Uterus (tissue), 4 donors: ENCODE results near the gene QSOX2. TPM values are rescaled to one million over a fixed set of nuclear protein-coding genes. Genes with fewer than 3 reads are reported as not detected.

Source experiments
- DNase-seq, 2 donors: peaks; one replicate each; pipeline ENCODE4 v3.0.0-alpha.2; 2019 to 2020
- H3K27ac ChIP-seq, 2 donors: fragments of 200-600 bp; sonication (generic); 1 replicate in 1 of 2; 2 replicates in 1 of 2; pipeline ENCODE4 v1.5.1; 2016 to 2018
- H3K27me3 ChIP-seq, 2 donors: fragments of 200-600 bp; sonication (generic); one replicate each; pipeline ENCODE4 v1.5.1; 2018 to 2019; ENCODE audit warnings: control low read depth in 1 of 2
- H3K36me3 ChIP-seq, 2 donors: fragments of 200-600 bp; sonication (generic); one replicate each; pipeline ENCODE4 v1.5.1; 2019; ENCODE audit warnings: control low read depth in 1 of 2
- H3K4me1 ChIP-seq, 2 donors: fragments of 200-600 bp; sonication (generic); one replicate each; pipeline ENCODE4 v1.5.1; 2018 to 2019; ENCODE audit warnings: control low read depth in 1 of 2
- H3K4me3 ChIP-seq, 2 donors: fragments of 200-600 bp; sonication (generic); 1 replicate in 1 of 2; 2 replicates in 1 of 2; pipeline ENCODE4 v1.5.1; 2018 to 2019; ENCODE audit warnings: mild to moderate bottlenecking in 1 of 2
- H3K9me3 ChIP-seq, 2 donors: fragments of 200-600 bp; sonication (generic); one replicate each; pipeline ENCODE4 v1.5.1; 2019; ENCODE audit warnings: control low read depth in 1 of 2
- CTCF ChIP-seq, 4 experiments: fragments of 200-600 bp in 2 of 4; fragments of 450-650 bp in 2 of 4; sonication (generic) in 2 of 4; IDR thresholded peaks; one replicate each; pipeline ENCODE4 v1.5.1; 2016 to 2019; ENCODE audit warnings: antibody characterized with exemption in 4 of 4, mild to moderate bottlenecking in 2 of 4, moderate library complexity in 1 of 4
- POLR2A ChIP-seq, 2 donors: fragments of 450-650 bp; IDR thresholded peaks; one replicate each; pipeline ENCODE4 v1.6.1; 2016; ENCODE audit warnings: antibody characterized with exemption in 2 of 2, mild to moderate bottlenecking in 1 of 2, moderate library complexity in 1 of 2
- intact Hi-C: fragments of 100-400 bp; cut with DNase I; formaldehyde crosslinking; loops from one replicate; pipeline ENCODE4 v1.15.1; 2023; ENCODE audit warnings: low total_unique reads
- total RNA-seq, 4 donors: library from RNA; depleted of rRNA in 3 of 4; stranded (reverse); fragments of >200 nt in 3 of 4; gene quantifications; one replicate each; pipeline versions ENCODE4 v1.1.0 to v1.2.4, GENCODE V29; 2014 to 2023
- donor health status: DM: yes; HTN: yes; CAD: no.

QSOX2 gene
- total RNA-seq, 4 donors from 2014 or later = 5.6 to 13.1 (median 9.2) TPM

DNA sequence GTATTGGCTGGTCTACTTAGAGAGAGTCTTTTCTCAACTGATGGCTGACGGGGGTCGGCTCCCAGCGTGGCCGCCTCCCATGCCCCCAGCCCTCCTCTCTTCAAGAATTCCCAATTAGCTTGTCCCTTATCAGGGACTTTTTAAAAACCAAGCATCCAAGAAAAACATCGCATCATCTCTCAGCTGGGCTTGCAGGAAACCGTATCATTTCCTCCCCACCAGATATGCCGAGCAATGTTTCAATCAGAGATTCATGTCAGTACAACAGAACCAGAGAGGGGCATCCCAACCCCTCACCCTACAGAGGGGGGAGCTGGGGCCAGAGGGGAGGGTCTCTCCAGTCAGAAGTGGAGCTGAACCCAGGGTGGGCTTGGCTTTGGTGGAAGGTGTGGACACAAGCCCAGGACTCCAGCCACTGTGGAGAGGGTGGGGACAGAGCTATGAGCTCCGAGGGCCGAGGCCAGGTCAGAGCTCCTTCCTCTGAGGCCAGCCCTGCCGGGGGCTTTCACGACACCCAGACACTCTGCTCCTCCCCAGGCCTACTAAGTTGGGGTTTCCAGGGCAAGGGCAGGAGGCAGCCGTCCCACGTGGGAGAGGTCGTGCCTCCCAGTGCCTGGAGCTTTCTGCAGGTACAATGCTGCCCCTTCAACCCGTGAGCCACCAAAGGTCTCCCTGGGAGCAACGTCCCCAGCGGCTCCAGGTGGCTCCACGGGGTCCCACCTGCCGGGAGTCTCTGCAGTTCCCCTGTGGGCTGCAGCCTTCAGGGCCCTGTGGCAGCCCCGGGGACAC lies 87.9 kb downstream of the QSOX2 start:
- intact Hi-C loops = no loop called here
- H3K4me1 ChIP-seq = no peaks in the 10 kb centered on the region
- no peak for DNase-seq
- H3K4me3 ChIP-seq = no peak overlapping the region
- peaks cover 3 to 4% of the 10 kb centered on the region in 2 donors for H3K27me3 ChIP-seq
- no peak for TF ChIP-seq POLR2A (IDR thresholded peaks at IDR 0.05)
- TF ChIP-seq CTCF (IDR thresholded peaks at IDR 0.05) = no peak
- no peaks in the 10 kb centered on the region for H3K9me3 ChIP-seq
- H3K36me3 ChIP-seq = no peaks in the 10 kb centered on the region
- no peak overlapping the region for H3K27ac ChIP-seq

Other genes starting within 250 kb of the QSOX2 start
- 10 to 100 TPM in 3 of 4 donors, 1 to 10 TPM in 1; 8.2 to 57.5 (median 19.1) TPM for gene NACC2, start 150.5 kb downstream of the QSOX2 start, total RNA-seq
- gene TMEM250, start 126.9 kb downstream of the QSOX2 start, total RNA-seq = 10 to 100 TPM; 14.7 to 42.0 (median 28.0) TPM
- gene LHX3, start 40.7 kb downstream of the QSOX2 start, total RNA-seq = not detected
- 1 to 10 TPM in 2 of 4 donors, under 1 TPM in 2; 0.27 to 5.1 (median 2.2) TPM for gene CCDC187, start 58.3 kb upstream of the QSOX2 start, total RNA-seq
- 10 to 100 TPM in 2 of 4 donors, 1 to 10 TPM in 2; 4.4 to 43.6 (median 24.1) TPM for gene GPSM1, start 81.7 kb upstream of the QSOX2 start, total RNA-seq
- 10 to 100 TPM in 3 of 4 donors, 1 to 10 TPM in 1; 6.8 to 29.4 (median 27.3) TPM for gene DNLZ, start 117.9 kb upstream of the QSOX2 start, total RNA-seq
- 10 to 100 TPM in 1 of 4 donors, 1 to 10 TPM in 2, under 1 TPM in 1; under 0.01 to 10.6 (median 2.5) TPM for gene CARD9, start 127.9 kb upstream of the QSOX2 start, total RNA-seq
- 10 to 100 TPM in 2 of 4 donors, 1 to 10 TPM in 1, under 1 TPM in 1; 0.51 to 12.5 (median 7.7) TPM for gene SNAPC4, start 154.4 kb upstream of the QSOX2 start, total RNA-seq
- 10 to 100 TPM; 19.5 to 44.0 (median 21.2) TPM for gene ENTR1, start 164.8 kb upstream of the QSOX2 start, total RNA-seq
- 10 to 100 TPM in 3 of 4 donors, under 1 TPM in 1; 0.77 to 39.0 (median 29.5) TPM for gene PMPCA, start 164.8 kb upstream of the QSOX2 start, total RNA-seq
- gene INPP5E, start 194.0 kb upstream of the QSOX2 start, total RNA-seq = 10 to 100 TPM in 2 of 4 donors, 1 to 10 TPM in 2; 6.7 to 19.7 (median 11.2) TPM
- 10 to 100 TPM; 18.8 to 73.2 (median 35.1) TPM for gene SEC16A, start 237.2 kb upstream of the QSOX2 start, total RNA-seq